HEK293 (cell line): ENCODE measurements around the gene B3GAT1.

Source experiments
- CTCF ChIA-PET: fragments of 350-600 bp; formaldehyde crosslinking; extraction: SDS; loops from one replicate; lab custom pipeline; 2021; ENCODE audit warnings: antibody characterized with exemption; lab: Yijun Ruan, JAX
- POLR2A ChIA-PET: fragments of 300-600 bp; formaldehyde crosslinking; extraction: SDS; loops from one replicate; lab custom pipeline; 2020; ENCODE audit warnings: antibody characterized with exemption, inconsistent platforms; lab: Yijun Ruan, JAX
- H3K27ac ChIP-seq: fragments of 200-500 bp; sonication (Bioruptor generic); 2 replicates; pipeline ENCODE4 v1.5.1; 2014; ENCODE audit warnings: low read depth, low read length, control low read depth, inconsistent platforms; ENCODE audit errors: extremely low read depth
- H3K36me3 ChIP-seq, 2 experiments: fragments of 200-500 bp in 1 of 2; sonication (Bioruptor generic) in 1 of 2; 1 replicate in 1 of 2; 2 replicates in 1 of 2; pipeline ENCODE4 v1.5.1; 2014 to 2017; ENCODE audit warnings: inconsistent platforms in 2 of 2, low read length in 2 of 2; ENCODE audit not compliant: control insufficient read depth in 2 of 2, insufficient read depth in 1 of 2
- H3K4me1 ChIP-seq: fragments of 200-500 bp; sonication (Bioruptor generic); 2 replicates; pipeline ENCODE4 v1.5.1; 2014; ENCODE audit warnings: mild to moderate bottlenecking, low read length, inconsistent platforms; ENCODE audit not compliant: control insufficient read depth, insufficient read depth
- H3K4me3 ChIP-seq: 2 replicates; pipeline ENCODE4 v1.5.1; 2011; ENCODE audit warnings: low read depth, mild to moderate bottlenecking, control low read depth, low read length, moderate library complexity
- H3K9me3 ChIP-seq: fragments of 200-500 bp; sonication (Bioruptor generic); 2 replicates; pipeline ENCODE4 v1.5.1; 2014; ENCODE audit warnings: low read depth, low read length, inconsistent platforms; ENCODE audit not compliant: control insufficient read depth, insufficient read depth
- GLIS2 ChIP-seq: fragments of 450-650 bp; formaldehyde crosslinking; IDR thresholded peaks from 2 replicates; pipeline ENCODE4 v1.5.1; 2016; ENCODE audit warnings: missing biosample characterization, missing genetic modification characterization
- ZBTB17 ChIP-seq: fragments of 450-650 bp; formaldehyde crosslinking; IDR thresholded peaks from 2 replicates; pipeline ENCODE4 v1.5.1; 2016; ENCODE audit warnings: missing biosample characterization, missing genetic modification characterization
- ZNF121 ChIP-seq: fragments of 450-650 bp; formaldehyde crosslinking; IDR thresholded peaks from 2 replicates; pipeline ENCODE4 v1.5.1; 2016; ENCODE audit warnings: missing biosample characterization, missing genetic modification characterization
- ZNF146 ChIP-seq: fragments of 450-650 bp; formaldehyde crosslinking; IDR thresholded peaks from 2 replicates; pipeline ENCODE4 v1.5.1; 2016; ENCODE audit warnings: missing biosample characterization, missing genetic modification characterization
- ZNF16 ChIP-seq: fragments of 450-650 bp; formaldehyde crosslinking; IDR thresholded peaks from 2 replicates; pipeline ENCODE4 v1.5.1; 2016; ENCODE audit warnings: low read depth, missing biosample characterization, missing genetic modification characterization
- ZNF19 ChIP-seq: fragments of 450-650 bp; formaldehyde crosslinking; IDR thresholded peaks from 2 replicates; pipeline ENCODE4; 2016; ENCODE audit warnings: missing biosample characterization, missing genetic modification characterization, low read depth
- ZNF292 ChIP-seq: fragments of 450-650 bp; formaldehyde crosslinking; IDR thresholded peaks from 2 replicates; pipeline ENCODE4 v1.5.1; 2016; ENCODE audit warnings: low read depth, missing biosample characterization, missing genetic modification characterization, borderline replicate concordance
- ZNF48 ChIP-seq: fragments of 450-650 bp; formaldehyde crosslinking; IDR thresholded peaks from 2 replicates; pipeline ENCODE4 v1.5.1; 2016; ENCODE audit warnings: missing biosample characterization, missing genetic modification characterization
- ZNF558 ChIP-seq: fragments of 450-650 bp; formaldehyde crosslinking; IDR thresholded peaks from 2 replicates; pipeline ENCODE4 v1.5.1; 2016; ENCODE audit warnings: missing biosample characterization, missing genetic modification characterization
- ZSCAN23 ChIP-seq: fragments of 450-650 bp; formaldehyde crosslinking; IDR thresholded peaks from 2 replicates; pipeline ENCODE4 v1.5.1; 2016; ENCODE audit warnings: missing biosample characterization, missing genetic modification characterization
- TF ChIP-seq, protein P1 (sequence below): fragments of 450-650 bp; formaldehyde crosslinking; IDR thresholded peaks from 2 replicates; pipeline ENCODE4 v1.5.1; 2016; ENCODE audit warnings: missing biosample characterization, missing genetic modification characterization
- TF ChIP-seq, protein P2 (sequence below): fragments of 450-650 bp; formaldehyde crosslinking; optimal IDR thresholded peaks from 2 replicates; pipeline ENCODE3; 2016; ENCODE audit warnings: missing biosample characterization, mild to moderate bottlenecking, missing genetic modification characterization
- TF ChIP-seq, protein P3 (sequence below): fragments of 450-650 bp; IDR thresholded peaks from 2 replicates; pipeline ENCODE4 v1.5.1; 2018; ENCODE audit warnings: missing biosample characterization, mild to moderate bottlenecking, missing genetic modification characterization
- TF ChIP-seq, protein P4 (sequence below): fragments of 450-650 bp; formaldehyde crosslinking; conservative IDR thresholded peaks from 2 replicates; pipeline ENCODE4 v1.5.1; 2016; ENCODE audit warnings: low read depth, missing biosample characterization, missing genetic modification characterization
- TF ChIP-seq, protein P5 (sequence below): fragments of 450-650 bp; formaldehyde crosslinking; IDR thresholded peaks from 2 replicates; pipeline ENCODE4 v1.5.1; 2016; ENCODE audit warnings: missing biosample characterization, missing genetic modification characterization

B3GAT1 gene

DNA sequence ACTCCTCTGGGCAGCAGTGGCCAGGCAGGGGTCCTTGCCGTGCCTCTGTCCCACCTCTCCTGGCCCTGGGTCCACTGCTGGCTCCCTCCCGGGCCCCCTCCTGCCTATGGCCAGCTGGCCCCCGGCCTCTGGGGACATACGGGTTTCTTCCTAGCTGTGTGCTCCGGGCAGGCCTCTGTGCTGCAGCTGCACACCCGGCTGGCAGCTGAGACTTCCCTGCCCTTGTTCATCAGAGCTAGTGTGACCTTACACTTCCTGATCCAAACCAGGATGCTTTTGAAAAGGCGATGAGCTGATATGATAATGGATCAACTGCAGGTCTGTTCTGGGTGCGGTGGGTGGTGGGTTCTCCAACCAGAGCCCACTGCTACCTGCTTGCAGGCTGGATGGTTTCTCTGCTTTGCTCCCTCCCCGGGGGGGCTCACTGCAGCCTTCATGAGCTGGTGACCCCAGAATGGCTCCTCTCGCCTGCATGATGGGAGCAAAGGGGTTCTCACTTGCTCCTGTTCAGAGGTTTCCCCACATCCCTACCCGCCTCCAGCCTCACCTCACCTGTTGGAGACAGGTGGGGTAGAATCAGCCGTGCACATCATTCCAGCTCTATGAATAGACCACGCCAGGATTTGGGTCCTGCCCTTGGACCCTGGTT is 13.3 kb downstream of the B3GAT1 start:
- H3K4me3 ChIP-seq: no peak overlapping the region
- H3K27ac ChIP-seq: no peak overlapping the region
- H3K9me3 ChIP-seq: no peaks in the 10 kb centered on the region
- no peak for TF ChIP-seq ZNF146 (tag by site-specific recombination)
- TF ChIP-seq, protein P1, sequence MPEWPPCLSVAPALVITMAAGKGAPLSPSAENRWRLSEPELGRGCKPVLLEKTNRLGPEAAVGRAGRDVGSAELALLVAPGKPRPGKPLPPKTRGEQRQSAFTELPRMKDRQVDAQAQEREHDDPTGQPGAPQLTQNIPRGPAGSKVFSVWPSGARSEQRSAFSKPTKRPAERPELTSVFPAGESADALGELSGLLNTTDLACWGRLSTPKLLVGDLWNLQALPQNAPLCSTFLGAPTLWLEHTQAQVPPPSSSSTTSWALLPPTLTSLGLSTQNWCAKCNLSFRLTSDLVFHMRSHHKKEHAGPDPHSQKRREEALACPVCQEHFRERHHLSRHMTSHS: no peak
- TF ChIP-seq, protein P2, sequence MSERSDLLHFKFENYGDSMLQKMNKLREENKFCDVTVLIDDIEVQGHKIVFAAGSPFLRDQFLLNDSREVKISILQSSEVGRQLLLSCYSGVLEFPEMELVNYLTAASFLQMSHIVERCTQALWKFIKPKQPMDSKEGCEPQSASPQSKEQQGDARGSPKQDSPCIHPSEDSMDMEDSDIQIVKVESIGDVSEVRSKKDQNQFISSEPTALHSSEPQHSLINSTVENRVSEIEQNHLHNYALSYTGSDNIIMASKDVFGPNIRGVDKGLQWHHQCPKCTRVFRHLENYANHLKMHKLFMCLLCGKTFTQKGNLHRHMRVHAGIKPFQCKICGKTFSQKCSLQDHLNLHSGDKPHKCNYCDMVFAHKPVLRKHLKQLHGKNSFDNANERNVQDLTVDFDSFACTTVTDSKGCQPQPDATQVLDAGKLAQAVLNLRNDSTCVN (tag by site-specific recombination): no peak
- TF ChIP-seq ZBTB17 (tag by site-specific recombination): no peak
- TF ChIP-seq ZNF48: no peak
- TF ChIP-seq, protein P3, sequence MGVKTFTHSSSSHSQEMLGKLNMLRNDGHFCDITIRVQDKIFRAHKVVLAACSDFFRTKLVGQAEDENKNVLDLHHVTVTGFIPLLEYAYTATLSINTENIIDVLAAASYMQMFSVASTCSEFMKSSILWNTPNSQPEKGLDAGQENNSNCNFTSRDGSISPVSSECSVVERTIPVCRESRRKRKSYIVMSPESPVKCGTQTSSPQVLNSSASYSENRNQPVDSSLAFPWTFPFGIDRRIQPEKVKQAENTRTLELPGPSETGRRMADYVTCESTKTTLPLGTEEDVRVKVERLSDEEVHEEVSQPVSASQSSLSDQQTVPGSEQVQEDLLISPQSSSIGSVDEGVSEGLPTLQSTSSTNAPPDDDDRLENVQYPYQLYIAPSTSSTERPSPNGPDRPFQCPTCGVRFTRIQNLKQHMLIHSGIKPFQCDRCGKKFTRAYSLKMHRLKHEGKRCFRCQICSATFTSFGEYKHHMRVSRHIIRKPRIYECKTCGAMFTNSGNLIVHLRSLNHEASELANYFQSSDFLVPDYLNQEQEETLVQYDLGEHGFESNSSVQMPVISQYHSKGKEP (tag by site-specific recombination): no peak
- TF ChIP-seq ZSCAN23 (tag by site-specific recombination): no peak
- no peak for TF ChIP-seq ZNF292 (tag by site-specific recombination)
- no peak for TF ChIP-seq ZNF121 (tag by site-specific recombination)
- no peak for TF ChIP-seq ZNF16
- no peak for TF ChIP-seq ZNF558 (tag by site-specific recombination)
- TF ChIP-seq, all 188 proteins: peak for 0
- Histone ChIP-seq H3K36me3 (no peaks in the 10 kb centered on the region), H3K4me1 (no peaks in the 10 kb centered on the region)
- ChIA-PET POLR2A (no interaction called here), CTCF (no interaction called here)

DNA sequence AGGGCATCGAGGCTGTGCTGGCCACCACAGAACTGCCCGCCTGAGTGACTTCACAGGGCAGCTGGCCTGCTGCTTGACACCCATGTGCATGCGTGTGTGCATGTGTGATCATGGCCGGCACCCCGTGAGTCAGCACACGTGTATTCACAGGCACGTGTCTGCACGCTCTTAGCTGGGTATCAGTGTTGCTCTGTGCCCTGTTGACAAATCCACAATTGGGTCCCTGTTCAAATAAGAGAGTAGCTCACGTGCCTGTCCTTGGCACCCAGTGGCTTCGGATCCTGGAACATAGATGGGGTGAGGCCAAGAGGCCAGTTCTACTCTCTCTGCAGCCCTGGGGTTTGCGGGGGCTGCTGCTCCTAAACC is 14.0 kb downstream of the B3GAT1 start:
- no peaks in the 10 kb centered on the region for H3K9me3 ChIP-seq
- no peaks in the 10 kb centered on the region for H3K36me3 ChIP-seq
- no peak overlapping the region for H3K4me3 ChIP-seq
- no peaks in the 10 kb centered on the region for H3K4me1 ChIP-seq
- TF ChIP-seq, protein P4, sequence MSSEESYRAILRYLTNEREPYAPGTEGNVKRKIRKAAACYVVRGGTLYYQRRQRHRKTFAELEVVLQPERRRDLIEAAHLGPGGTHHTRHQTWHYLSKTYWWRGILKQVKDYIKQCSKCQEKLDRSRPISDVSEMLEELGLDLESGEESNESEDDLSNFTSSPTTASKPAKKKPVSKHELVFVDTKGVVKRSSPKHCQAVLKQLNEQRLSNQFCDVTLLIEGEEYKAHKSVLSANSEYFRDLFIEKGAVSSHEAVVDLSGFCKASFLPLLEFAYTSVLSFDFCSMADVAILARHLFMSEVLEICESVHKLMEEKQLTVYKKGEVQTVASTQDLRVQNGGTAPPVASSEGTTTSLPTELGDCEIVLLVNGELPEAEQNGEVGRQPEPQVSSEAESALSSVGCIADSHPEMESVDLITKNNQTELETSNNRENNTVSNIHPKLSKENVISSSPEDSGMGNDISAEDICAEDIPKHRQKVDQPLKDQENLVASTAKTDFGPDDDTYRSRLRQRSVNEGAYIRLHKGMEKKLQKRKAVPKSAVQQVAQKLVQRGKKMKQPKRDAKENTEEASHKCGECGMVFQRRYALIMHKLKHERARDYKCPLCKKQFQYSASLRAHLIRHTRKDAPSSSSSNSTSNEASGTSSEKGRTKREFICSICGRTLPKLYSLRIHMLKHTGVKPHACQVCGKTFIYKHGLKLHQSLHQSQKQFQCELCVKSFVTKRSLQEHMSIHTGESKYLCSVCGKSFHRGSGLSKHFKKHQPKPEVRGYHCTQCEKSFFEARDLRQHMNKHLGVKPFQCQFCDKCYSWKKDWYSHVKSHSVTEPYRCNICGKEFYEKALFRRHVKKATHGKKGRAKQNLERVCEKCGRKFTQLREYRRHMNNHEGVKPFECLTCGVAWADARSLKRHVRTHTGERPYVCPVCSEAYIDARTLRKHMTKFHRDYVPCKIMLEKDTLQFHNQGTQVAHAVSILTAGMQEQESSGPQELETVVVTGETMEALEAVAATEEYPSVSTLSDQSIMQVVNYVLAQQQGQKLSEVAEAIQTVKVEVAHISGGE: no peak
- TF ChIP-seq ZNF19 (tag by site-specific recombination): no peak
- POLR2A ChIA-PET: no interaction called here
- H3K27ac ChIP-seq: no peak overlapping the region
- CTCF ChIA-PET: no interaction called here

DNA sequence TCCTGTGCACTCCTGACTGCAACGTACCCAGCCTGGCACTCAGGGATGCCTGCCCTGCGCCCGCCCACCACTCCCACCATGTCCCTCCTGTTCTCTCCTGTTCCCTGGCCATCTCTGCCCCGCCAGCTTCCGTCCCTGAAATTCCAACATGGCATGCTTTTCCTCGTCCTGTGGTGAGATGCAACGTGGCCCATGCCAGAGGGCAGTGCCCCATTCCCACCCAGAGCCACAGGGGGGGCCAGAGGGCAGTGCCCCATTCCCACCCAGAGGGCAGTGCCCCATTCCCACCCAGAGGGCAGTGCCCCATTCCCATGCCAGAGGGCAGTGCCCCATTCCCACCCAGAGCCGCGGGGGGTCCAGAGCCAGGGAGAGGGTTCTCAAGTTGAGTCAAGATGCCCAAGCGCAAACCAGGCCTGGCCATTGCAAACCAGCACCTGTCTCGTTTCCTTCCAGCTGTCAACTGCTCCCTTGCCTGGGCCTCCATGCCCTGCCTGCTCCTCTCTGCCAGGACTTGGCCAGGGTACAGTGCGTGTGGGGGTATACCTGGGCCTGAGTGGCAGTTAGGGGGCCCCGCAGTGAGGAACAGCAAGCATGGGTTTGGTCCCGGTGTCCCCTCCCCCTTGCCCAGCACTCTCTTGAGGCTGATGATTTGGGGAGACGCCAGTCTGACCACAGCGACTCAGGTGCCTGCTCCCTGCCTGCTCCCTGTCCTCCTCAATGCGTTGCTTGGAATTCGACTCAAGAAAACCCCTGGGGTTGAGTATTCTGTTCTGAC is 14.6 kb downstream of the B3GAT1 start:
- Histone ChIP-seq H3K36me3 (no peaks in the 10 kb centered on the region), H3K4me1 (no peaks in the 10 kb centered on the region), H3K9me3 (no peaks in the 10 kb centered on the region), H3K4me3 (no peak overlapping the region), H3K27ac (no peak overlapping the region)
- CTCF ChIA-PET: interaction anchor here (0.7 kb wide), 1 partner anchor 56 kb away, joined by 3 read pairs; no protein-coding TSS in a partner anchor
- POLR2A ChIA-PET: no interaction called here
- TF ChIP-seq GLIS2 (tag by site-specific recombination): no peak
- TF ChIP-seq, protein P5, sequence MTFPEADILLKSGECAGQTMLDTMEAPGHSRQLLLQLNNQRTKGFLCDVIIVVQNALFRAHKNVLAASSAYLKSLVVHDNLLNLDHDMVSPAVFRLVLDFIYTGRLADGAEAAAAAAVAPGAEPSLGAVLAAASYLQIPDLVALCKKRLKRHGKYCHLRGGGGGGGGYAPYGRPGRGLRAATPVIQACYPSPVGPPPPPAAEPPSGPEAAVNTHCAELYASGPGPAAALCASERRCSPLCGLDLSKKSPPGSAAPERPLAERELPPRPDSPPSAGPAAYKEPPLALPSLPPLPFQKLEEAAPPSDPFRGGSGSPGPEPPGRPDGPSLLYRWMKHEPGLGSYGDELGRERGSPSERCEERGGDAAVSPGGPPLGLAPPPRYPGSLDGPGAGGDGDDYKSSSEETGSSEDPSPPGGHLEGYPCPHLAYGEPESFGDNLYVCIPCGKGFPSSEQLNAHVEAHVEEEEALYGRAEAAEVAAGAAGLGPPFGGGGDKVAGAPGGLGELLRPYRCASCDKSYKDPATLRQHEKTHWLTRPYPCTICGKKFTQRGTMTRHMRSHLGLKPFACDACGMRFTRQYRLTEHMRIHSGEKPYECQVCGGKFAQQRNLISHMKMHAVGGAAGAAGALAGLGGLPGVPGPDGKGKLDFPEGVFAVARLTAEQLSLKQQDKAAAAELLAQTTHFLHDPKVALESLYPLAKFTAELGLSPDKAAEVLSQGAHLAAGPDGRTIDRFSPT (tag by site-specific recombination): peak; percentile 73; the same call in 1 of the 2 replicates
